ENCODE data around the gene PLCB2. TPM values are rescaled to one million over a fixed set of nuclear protein-coding genes. Genes with fewer than 3 reads are reported as not detected.

Gene PLCB2
- total RNA-seq, 2 donors from 2014 or later = 4.4 to 5.3 TPM

GRCh38 chr15:40282869-40283614 is 24.7 kb downstream of the PLCB2 start, which contains the start of gene ANKRD63:
Gene ANKRD63, minus strand, starts transcription at chr15:40283064. Its CDS starts 478 bp downstream, at chr15:40282586.
- no peak within 1 kb of the TSS for H3K9ac ChIP-seq (ENCODE audit: extremely low read depth, low read length, poor library complexity, severe bottlenecking)
- WGBS, 2 experiments (ENCODE audit: insufficient coverage in 1 of 2, insufficient read length in 1 of 2) = 1 to 2% methylated on average over 25 to 76 of the region's 76 CpGs
- H3K27me3 Mint-ChIP-seq (ENCODE audit: insufficient read depth) = peaks cover 89% of the 10 kb centered on the region
- no peaks in the 10 kb centered on the region for H3K9me3 Mint-ChIP-seq
- H3K9me3 ChIP-seq (ENCODE audit: control insufficient read depth, low read length) = no peaks in the 10 kb centered on the region
- no peak within 1 kb of the TSS for H3K27ac ChIP-seq (ENCODE audit: low read depth, low read length)
- H3K27me3 ChIP-seq (ENCODE audit: control insufficient read depth, insufficient read depth, low read length, poor library complexity, severe bottlenecking) = peaks cover 100% of the 10 kb centered on the region
- H3K4me1 Mint-ChIP-seq = peaks cover 14% of the 10 kb centered on the region
- H3K4me3 Mint-ChIP-seq = peak within 1 kb of the TSS; percentile 36
- H3K27ac Mint-ChIP-seq = no peak within 1 kb of the TSS
- TF ChIP-seq CTCF (conservative IDR thresholded peaks at IDR 0.05) = no peak
- peak within 1 kb of the TSS; percentile 45 for H3K4me3 ChIP-seq (ENCODE audit: low read length)
- no peaks in the 10 kb centered on the region for H3K36me3 ChIP-seq (ENCODE audit: control insufficient read depth, insufficient read depth, low read length)
- no peaks in the 10 kb centered on the region for H3K4me1 ChIP-seq (ENCODE audit: control insufficient read depth, insufficient read depth, low read length)
- no peak for DNase-seq
- H3K36me3 Mint-ChIP-seq (ENCODE audit: low read depth) = no peaks in the 10 kb centered on the region

GRCh38 chr15:40282147-40282868 is 25.4 kb downstream of the PLCB2 start:
- H3K4me1 Mint-ChIP-seq = peaks cover 14% of the 10 kb centered on the region
- DNase-seq = peak; percentile 87

GRCh38 chr15:40281801-40282146 is 26.0 kb downstream of the PLCB2 start:
- no peaks in the 10 kb centered on the region for H3K9me3 ChIP-seq (ENCODE audit: control insufficient read depth, low read length)
- H3K36me3 ChIP-seq (ENCODE audit: control insufficient read depth, insufficient read depth, low read length) = no peaks in the 10 kb centered on the region
- Mint-ChIP-seq H3K4me1 (peaks cover 14% of the 10 kb centered on the region), H3K27me3 (ENCODE audit: insufficient read depth) (peaks cover 86% of the 10 kb centered on the region), H3K27ac (no peak overlapping the region), H3K36me3 (ENCODE audit: low read depth) (no peaks in the 10 kb centered on the region), H3K4me3 (no peak overlapping the region), H3K9me3 (no peaks in the 10 kb centered on the region)
- H3K27ac ChIP-seq (ENCODE audit: low read depth, low read length) = no peak overlapping the region
- H3K9ac ChIP-seq (ENCODE audit: extremely low read depth, low read length, poor library complexity, severe bottlenecking) = no peak overlapping the region
- peaks cover 90% of the 10 kb centered on the region for H3K27me3 ChIP-seq (ENCODE audit: control insufficient read depth, insufficient read depth, low read length, poor library complexity, severe bottlenecking)
- no peak overlapping the region for H3K4me3 ChIP-seq (ENCODE audit: low read length)
- WGBS, 2 experiments (ENCODE audit: insufficient coverage in 1 of 2, insufficient read length in 1 of 2) = 3 to 4% methylated on average over 5 to 51 of the region's 51 CpGs
- DNase-seq = no peak
- no peak for TF ChIP-seq CTCF (conservative IDR thresholded peaks at IDR 0.05)
- no peaks in the 10 kb centered on the region for H3K4me1 ChIP-seq (ENCODE audit: control insufficient read depth, insufficient read depth, low read length)

More at GRCh38 chr15:40282147-40282868, 25.4 kb downstream of the PLCB2 start:
- Mint-ChIP-seq H3K9me3 (no peaks in the 10 kb centered on the region), H3K27me3 (ENCODE audit: insufficient read depth) (peaks cover 87% of the 10 kb centered on the region), H3K4me3 (peak overlapping the region; percentile 36), H3K36me3 (ENCODE audit: low read depth) (no peaks in the 10 kb centered on the region), H3K27ac (no peak overlapping the region)
- no peaks in the 10 kb centered on the region for H3K9me3 ChIP-seq (ENCODE audit: control insufficient read depth, low read length)
- H3K27me3 ChIP-seq (ENCODE audit: control insufficient read depth, insufficient read depth, low read length, poor library complexity, severe bottlenecking) = peaks cover 95% of the 10 kb centered on the region
- no peak overlapping the region for H3K27ac ChIP-seq (ENCODE audit: low read depth, low read length)
- H3K4me1 ChIP-seq (ENCODE audit: control insufficient read depth, insufficient read depth, low read length) = no peaks in the 10 kb centered on the region
- H3K4me3 ChIP-seq (ENCODE audit: low read length) = peak overlapping the region; percentile 45
- H3K9ac ChIP-seq (ENCODE audit: extremely low read depth, low read length, poor library complexity, severe bottlenecking) = no peak overlapping the region
- 1% methylated on average over 55 to 92 of the region's 92 CpGs for WGBS, 2 experiments (ENCODE audit: insufficient coverage in 1 of 2, insufficient read length in 1 of 2)
- H3K36me3 ChIP-seq (ENCODE audit: control insufficient read depth, insufficient read depth, low read length) = no peaks in the 10 kb centered on the region
- peak; percentile 71 for TF ChIP-seq CTCF (conservative IDR thresholded peaks at IDR 0.05)
